Measurements from ENCODE around the gene C1QTNF8.

C1QTNF8 gene

DNA sequence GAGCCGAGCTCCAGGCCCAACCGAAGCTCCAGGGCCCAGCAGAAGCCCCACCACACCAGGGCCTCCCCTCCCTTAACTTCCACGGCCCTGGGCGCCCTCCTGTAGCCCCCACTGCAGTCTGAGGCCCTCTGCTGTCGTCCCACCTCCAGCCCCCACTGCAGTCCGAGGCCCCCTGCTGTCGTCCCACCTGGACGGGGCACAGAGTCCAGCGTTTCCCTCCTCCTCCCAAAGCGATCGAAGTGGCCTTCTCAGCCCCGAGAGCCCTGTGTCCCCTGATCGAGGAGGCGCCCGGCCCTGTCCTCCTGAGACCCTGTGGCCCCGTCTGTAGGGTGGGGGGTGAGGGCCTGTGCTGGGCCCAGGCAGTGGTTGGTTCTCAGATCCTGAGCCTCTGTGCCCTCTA lies 31.1 kb upstream of the C1QTNF8 start:
- DNase-seq: no peak

DNA sequence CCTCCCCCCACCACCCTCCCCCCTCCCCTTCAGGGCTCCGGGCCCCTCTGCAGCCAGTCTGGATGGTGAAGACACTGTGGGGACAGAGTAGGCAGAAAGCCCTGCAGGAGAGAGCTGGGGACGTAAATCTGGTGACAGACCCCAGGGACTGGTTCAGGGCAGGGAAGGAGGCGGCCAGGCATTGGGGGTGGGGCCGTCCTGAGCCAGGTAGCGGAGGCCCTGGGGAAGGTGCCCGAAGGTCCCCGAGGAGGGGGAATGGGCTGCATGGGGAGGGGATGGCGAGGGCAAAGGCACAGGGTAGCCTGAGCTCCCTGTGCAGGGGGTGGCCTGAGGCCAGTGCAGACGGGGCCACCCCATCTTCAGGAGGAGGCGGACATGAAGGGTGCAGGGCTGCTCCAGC lies 30.5 kb upstream of the C1QTNF8 start:
- DNase-seq: no peak

DNA sequence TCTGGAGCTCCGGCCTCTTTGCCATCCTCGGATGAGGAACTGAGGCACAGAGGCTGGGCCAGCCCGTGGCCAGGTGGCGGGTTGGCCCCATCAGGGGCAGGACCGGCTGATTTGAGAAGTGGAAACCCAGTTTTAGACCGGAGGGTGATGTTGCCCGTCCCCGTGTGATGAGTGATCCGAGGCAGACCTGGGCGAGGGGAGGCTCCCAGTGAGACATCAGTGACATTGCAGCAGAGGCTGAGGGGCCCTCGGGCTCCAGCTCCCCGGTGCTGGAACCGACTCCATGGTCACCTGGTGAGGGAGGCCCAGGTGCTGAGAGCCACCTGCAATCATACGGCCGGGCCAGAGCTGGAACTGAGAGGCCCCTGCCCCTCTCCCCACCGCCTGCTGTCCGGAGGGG lies 30.0 kb upstream of the C1QTNF8 start:
- no peak for DNase-seq

DNA sequence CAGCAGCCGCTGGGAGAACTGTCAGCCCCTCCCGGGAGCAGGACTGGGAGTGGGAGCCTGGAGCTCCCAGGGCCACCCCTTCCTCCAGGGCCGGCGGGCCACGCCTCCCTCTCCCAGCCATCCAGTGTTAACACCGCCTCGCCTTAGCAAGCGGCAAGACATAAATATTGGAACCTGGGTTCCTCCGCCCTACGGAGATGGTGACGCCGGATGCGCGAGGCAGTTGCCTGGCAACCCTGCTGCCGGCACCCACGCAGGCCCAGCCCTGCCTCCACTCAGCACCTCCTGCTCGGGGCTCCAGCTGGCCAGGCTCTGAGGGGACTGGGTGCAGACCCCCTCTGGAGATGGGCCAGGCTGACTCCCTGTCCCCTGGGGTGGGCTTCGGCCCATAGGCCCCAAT lies 29.4 kb upstream of the C1QTNF8 start:
- no peak for DNase-seq

DNA sequence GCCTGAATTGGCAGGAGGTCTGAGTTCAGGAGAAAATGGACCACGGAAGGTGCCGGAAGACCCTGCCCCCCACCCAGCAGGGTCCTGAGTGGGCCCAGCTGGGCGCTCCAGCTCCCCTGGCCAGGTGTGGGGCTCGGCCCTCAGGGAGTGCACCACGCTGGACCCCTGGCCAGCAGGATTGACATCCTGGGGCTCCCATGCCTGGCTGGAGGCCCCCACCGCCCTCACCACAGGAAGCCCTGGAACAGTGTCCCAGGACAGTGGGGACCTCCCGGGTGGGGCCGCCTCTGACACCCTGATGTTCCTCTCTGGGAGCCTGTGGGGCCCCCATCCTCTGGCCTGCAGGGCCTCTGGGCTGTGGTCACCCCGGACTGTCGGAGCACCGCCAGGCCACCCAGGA lies 28.8 kb upstream of the C1QTNF8 start:
- no peak for DNase-seq

DNA sequence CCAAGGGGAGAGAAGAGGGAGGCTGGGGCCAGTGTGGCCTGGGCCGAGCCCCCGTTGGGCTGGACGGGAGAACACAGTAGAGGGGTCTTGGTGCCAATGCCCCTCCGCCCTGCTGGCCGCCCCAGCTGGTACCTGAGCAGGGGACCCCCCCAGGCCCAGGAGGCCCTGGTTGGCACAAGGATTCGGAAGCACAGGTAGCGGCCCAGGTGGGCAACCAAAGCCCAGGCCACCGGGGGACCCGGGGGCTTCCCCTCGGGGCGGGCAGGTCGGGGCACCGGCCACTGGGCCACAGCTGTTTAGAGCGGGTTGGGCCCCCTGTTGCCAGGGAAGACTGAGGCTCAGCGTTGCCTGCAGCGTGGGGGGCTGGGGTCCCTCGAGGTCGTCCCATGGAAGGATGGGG lies 28.2 kb upstream of the C1QTNF8 start:
- no peak for DNase-seq

DNA sequence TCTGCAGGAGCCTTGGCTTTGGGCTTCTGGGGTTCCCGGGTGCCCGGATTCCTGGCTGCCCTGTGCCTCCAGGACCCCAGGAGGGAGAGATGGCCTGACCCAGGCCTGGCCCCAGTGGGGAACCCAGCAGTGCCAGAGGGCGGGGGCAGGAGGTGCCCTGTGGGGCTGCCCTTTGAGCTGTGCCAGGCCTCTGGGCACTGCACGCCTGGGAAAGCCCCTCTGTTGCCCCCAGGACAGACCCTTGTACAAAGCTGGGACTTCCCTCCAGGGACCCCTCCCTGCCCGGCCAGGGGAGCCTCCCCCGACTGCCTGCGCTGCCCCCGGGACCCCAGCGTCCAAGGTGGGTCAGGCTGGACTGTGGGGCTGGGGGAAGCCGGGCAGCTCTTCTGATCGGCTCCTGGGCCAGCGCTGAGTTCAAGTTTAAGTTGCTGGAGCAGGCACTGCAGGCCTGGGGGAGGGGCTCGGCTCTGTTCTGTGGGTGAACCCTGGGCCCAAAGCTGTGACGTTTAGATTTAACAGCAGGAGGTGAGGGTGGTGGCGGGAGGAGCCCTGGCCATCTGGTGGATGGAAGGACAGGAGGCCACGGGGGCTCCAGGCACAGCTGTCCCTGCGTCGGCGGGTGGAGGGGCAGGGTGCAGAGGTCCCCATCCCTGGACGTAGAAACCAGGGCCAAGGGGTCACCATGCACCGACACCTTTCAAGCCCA lies 27.6 kb upstream of the C1QTNF8 start:
- DNase-seq: no peak

DNA sequence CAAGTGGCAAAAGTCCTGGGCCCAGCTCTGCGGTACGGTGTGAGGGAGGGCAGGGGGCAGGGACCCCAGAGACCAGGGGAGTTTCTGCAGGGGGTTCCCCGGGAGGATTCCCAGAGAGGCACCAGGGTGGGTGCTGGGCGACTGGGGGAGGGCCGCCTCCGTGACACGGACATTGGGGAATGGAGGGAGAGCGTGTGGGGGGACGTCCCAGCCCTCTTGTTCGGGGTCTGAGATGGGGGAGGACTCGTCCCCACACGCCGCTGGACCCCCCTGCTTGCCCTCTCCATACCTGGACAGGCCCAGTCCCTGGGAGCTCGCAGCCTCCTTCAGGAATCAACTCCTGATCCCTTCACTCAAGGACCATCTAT lies 26.3 kb upstream of the C1QTNF8 start:
- DNase-seq: no peak

DNA sequence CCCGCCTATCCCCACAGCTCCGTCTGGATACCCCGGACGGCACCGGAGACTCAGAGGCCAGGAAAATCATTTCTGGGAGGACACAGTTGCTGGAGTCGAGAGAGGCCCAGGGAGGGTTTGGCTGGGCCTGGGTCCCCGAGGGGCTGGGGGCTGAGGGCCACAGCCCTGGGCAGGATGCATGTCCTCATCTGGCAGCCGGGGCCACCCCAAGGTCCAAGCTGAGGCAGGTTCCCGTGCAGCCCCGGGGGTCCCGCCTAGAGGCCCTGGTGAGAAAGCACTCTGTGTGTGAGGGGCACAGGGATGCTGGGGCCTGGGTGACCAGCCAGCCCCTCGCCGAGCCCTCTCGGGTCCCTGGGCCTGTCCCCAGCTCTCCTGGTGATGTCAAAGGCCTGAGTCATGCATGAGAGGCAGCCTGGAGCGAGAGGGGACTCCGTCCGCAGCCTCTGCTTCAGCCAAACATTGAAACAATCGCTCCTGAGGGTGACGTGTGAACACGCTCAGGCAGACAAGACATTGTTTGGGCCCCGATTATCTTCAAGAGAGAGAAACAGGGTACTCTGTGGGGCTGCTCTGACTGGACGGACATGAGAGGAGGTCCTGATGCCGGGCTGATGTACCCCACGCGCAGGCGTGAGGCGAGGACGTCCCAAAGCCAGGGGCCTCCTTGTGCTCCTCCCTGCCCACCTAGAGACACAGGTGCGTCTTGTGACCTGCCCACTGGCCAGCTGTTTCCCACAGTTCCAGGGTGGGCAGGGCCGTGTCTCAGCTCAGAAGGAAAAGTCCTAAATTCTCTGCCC lies 25.8 kb upstream of the C1QTNF8 start:
- no peak for DNase-seq

DNA sequence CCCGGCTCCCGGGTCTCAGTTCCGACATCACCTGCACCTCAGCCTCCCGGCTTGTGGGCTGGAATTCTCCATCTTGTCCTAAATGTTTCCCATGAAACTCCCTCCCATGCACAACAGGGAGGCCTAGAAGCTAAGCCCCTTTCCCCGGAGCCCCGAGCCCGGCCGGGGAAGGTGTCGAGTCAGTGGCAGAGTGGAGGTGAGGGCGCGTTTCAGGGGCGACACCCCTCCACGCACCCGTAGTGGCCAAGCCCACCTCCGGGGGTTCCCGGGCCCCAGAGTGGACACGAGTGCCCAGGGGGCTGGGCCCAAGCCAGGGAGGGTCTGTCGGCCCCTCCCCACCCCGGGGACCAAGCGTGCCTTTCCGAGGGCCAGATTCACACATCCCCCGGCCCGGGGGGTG lies 25.0 kb upstream of the C1QTNF8 start:
- no peak for DNase-seq

DNA sequence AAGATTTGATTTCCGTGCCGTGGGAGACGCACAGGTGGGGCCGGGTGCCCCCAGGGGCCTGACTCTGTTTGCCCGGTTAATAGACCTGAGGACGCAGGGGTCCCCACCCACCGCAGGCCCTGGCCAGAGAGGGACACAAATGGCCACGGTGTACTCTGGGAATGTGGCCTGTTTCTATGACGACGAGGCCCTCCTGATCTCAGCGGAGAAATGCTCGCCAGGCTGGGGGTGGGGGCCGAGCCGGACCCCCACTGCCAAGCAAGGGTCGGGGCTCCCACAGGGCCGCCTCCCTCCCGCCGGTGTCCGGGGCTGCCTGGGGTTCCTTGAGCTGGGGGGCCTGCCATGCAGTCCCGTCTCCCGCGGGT lies 24.5 kb upstream of the C1QTNF8 start:
- DNase-seq: no peak

DNA sequence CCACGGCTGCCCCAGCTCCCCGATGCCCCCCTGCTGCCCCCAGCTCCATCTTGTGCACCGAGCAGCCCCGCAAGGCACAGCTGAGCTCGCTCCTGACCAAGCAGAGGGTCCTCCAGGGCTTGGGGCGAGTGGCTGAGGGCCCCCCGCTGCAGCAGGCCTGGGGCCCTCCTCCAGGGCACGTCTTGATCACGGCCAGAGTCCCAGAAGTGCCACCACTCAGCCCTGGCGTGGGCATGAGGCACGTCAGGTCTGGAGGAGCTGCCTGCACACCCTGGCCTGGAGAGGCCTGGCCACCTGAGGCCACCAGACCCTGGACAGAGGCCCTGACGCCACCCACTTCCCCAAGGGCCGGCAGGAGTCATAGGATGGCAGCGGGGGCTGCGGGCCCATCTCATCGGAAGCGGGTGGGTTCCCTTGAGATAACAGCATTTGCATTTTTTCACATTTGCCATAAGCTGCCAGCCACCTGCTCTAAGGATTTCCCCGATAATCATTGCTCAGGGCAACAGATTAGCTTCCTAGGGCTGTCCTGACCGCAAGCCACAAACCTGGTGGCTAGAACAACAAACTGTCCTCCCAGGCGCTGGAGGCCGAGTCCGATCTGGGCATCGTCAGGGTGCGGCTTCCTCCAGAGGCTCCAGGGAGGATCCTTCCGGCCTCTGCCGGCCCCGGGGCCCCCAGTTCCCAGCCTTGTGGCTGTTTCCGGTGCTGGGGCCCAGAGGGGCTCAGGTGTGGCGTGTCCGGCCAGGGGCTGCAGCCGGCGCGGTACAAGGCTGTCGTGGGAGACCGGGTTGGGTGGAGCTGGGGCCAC lies 23.9 kb upstream of the C1QTNF8 start:
- DNase-seq: no peak

DNA sequence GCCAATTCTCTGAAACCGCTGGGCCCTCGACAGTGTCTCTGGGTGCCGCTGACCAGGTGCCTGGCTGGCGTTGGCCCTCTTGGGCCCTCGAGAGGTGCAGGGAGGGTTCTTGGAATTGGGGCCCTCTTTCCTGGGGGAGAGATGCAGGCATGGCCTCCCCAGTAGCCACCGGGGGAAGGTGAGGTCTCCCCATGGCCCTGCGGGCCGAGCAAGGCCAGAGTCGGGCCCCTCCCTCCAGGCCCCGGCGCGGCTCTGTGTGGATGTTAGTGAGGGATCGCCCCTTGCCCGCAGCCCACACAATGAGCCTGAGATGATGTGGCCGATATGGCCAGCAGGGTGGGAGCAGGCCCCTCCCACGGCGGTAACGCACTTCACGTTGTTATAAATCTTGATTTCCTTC lies 23.1 kb upstream of the C1QTNF8 start:
- no peak for DNase-seq

DNA sequence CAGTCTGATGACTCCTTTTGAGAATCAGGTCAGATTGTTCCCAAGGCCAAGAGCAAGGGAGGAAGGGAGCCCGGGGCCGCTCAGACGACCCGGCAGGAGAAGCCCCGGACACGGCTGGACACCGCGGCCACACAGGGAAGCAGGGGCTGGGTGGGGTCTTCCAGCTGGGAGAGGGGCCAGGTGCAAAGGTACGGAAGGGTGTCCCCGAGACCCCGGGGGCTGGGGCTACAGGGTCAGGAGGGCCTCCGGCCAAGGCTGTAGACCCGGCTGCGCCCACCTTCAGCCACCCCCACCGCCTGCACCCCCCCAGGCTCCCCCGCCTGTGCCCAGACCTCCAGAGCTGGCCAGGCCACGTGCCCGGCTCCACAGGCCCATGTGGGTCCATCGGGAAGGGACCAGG lies 21.9 kb upstream of the C1QTNF8 start:
- DNase-seq: no peak

DNA sequence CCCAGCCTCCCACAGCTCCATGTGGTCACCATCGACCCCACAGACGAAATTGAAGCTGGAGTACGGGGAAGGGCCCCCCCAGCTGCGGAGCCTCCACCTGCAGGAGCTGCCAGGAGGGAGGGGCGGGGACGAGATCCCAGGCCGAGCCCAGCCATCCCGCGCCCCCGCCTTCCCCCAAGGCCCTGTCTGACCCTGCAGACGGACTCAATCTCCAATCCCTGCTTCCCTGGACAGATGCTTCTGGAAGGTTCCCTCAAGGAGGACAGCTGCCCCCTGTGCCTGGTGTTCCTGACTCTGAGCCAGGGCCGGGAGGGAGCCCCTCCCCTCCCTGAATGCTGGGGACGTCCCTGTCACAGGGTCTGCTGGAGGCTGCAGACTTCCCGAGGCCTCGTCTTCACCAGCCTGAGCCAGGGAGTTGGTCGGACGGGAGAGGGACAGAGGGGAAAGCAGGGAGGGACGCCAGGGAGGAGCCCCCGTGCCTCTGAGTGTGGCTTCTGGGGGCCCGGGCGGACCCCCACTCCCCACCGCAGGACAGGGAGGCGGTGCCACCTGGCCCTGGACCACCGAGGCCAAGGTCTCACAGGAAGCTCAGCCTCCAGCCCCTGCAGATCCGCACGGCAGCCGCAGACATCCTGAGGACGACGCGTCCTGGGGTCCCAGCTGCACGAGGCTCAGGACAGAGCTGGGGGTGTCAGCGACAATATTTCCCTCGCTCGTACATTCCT lies 21.3 kb upstream of the C1QTNF8 start:
- no peak for DNase-seq

DNA sequence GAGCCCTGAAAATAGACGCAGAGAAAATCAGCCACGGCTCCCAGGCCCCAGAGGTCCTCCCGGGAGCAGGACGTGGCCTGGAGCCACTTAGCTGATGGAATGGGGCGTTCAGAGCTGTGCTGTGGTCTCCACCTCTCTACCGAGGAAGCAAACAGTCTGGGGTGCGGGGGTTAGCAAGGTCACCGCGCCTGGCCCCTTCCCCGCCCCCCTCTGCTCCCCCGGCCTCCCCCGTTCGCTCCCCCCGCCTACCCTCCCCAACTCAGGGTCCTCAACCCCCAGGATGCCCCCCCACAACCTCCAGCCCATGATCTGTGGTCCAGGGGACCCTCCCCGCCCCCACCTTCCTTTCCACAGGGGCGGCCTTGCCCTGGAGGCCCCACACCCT lies 20.6 kb upstream of the C1QTNF8 start:
- DNase-seq: no peak

DNA sequence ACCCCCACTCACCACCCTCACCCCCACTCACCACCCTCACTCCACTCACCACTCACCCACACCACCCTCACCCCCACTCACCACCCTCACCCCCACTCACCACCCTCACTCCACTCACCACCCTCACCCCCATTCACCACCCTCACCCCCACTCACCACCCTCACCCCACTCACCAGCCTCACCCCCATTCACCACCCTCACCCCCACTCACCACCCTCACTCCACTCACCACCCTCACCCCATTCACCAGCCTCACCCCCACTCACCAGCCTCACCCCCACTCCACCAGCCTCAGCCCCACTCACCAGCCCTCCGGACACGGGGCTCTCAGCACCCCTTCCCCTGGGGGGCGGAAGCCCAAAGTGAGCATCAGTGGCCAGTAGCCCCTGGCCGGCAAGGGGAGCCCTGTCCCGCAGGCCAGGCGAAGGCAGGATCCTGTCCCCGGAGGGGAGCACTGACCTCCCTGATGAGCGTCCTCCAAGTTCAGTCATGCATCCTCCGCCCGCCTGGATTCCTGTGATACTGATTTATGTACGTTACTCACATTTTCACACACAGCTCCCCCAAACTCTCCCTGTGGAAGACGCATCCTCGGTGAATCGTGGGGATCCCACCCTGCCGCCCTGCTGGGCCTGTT lies 18.0 kb upstream of the C1QTNF8 start:
- DNase-seq: no peak

DNA sequence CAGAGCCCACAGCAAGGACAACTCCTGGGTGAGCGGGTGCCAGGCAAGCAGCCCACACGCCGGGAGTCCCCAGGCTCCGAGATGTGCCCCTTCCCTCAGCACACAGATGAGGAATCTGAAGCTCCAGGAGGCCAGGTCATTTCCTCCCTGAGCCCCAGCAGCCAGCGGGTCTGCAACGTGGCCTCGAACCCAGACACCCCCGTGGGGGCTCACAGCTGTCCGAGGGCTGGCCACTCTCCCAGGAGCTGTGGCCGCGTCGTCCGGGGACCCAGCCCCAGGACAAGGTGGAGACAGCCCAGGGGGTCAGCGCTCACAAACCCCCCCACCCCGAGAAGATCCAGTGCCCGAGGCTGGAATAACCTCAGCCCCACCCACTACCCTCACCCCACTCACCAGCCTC lies 17.4 kb upstream of the C1QTNF8 start:
- DNase-seq: no peak

DNA sequence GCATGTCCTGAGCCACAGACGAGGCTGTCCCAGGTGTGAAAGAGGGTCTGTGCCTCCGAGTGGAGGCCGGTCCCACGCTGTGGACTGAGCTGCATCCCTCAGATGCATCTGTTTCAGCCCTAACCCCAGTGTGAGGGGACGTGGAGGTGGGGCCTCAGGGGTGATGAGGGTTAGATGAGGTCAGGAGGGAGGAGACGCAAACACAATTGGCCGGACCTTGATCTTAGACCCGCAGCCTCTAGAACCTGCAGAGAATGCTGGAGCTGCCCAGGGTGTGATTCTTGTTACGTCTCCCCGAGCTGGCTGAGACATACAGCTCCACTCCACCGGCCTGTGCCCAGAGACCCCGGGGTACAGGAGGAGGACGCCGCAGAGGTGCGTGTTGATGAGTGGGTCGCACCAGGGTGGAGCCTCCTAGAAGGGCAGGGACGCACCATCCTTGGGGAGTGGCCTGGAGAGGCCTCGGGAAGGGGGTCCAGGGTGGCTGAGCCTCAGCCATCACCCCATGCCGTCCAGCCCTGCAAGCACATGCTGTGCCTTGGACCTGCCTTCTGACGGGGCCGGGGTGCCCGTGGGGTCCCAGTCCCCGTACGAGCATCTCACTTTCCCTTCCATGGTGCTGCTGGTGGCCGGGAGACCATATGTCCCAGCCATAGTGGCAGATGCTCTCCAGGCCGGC lies 16.6 kb upstream of the C1QTNF8 start:
- no peak for DNase-seq

DNA sequence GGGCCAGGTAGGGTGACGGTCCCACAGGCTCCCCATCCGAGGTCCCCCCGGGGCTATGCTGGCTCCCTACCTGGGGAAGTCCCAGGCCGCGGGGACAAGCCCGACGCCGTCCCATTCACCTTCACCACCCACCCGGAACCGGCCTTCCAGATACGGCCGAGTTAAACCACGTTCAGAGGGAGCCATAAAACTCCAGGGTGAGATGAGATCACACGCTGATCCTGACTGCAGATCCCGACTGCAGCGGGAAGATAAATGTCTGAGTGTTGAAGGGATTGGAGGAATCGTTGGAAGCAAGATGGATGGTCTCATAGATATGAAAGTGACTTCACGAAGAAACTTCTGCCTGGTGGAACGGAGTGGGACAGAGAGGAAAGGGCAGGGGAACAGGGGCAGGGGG lies 13.6 kb upstream of the C1QTNF8 start:
- no peak for DNase-seq

DNA sequence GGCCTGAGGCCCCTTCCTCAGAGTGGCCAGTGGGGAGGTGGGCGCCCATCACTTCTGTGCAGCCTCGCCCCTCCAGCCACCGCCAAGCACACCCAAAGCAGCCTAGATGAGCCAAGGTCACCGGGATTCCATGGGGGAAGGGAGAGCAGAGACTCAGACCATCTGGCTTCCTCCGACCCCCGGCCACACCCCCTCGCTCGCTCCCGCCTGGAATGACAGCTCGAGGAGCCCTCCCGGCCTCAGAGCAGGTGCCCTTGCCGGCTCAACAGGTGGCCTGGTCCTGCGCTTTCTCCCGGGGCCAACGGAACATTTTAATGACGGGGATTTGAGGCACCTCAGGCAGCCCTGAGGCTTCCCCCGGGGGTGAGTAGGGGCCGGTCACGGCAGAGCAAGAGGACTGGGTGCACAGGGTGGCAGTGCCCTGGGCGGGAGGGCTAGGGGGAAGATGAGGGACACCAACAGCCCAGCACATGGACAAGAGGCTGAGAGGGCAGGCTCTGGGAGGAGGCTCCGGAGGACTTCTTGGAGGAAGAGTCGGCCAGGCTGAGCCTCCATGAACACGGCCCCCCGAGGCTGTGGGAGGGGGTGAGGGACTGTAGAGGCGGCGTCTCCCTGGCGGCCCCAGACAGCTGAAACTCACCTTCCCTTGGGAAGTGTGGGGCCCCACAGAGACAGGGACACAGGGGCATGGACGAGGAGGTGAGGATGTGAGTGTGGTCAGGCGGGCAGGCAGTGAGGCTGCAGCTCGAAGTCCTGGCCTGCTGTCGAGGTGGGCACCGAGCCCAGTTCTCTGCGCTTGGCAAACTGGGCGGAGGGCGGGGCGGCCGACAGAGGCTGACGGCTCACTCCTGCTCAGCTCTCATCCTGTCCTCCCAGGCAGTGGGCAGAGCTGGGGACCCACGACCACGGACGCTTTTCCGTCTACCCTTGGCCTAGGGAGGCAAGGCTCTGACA lies 12.5 kb upstream of the C1QTNF8 start:
- peak in 7 of 14 donors; percentile 5 to 66 (median 10) for DNase-seq
